HG02840 (cell line): ENCODE measurements around the gene CHCHD6.

ENCODE experiments used
- ATAC-seq: cut with Tn5 transposase; IDR thresholded peaks from one replicate; pipeline ENCODE4 v1.9.1; 2021; ENCODE audit warnings: mild to moderate bottlenecking, moderate library complexity, moderate number of reproducible peaks; ENCODE audit not compliant: unreplicated experiment, low FRiP score

The CHCHD6 gene

GRCh38 chr3:126954141-126954842, 250.3 kb downstream of the CHCHD6 start:
- peak; percentile 47 for ATAC-seq

DNA sequence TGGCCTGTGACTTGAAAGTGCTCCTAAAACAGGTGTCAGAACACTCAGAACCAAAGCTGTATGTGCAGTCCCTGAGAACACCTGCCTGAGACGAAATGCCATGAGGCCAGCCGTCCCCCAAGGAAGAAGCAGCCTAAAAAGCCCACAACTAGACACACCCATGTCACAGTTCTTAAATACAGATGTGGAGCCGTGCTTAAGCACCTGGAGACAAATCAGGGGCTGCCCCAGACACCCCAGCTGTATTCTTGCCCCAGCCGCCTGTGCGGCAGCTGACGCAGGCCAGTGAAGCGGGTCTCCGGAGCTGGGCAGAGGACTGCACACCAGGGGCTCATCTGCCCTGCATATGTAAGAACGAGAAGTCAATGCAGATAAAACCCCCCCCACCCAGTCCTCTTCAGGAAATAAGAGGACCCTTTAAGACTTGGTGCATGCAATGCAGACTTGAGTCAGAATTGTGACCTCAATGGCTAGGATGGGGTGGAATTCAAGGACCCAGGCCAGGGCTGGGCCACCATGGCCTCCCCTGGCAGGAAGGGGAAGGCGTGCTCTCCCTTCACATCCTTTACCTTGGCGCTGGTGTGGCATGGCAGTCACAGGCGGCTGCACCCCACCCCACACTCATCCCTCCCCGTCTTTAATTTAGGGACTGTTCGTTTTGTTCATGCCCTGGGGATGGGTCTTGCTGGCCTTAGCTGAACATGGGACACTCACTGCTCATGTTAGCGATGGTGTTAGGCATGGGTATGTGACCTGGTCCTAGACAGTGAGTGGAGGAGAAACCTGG, 251.2 kb downstream of the CHCHD6 start:
- ATAC-seq = peak; percentile 74

DNA sequence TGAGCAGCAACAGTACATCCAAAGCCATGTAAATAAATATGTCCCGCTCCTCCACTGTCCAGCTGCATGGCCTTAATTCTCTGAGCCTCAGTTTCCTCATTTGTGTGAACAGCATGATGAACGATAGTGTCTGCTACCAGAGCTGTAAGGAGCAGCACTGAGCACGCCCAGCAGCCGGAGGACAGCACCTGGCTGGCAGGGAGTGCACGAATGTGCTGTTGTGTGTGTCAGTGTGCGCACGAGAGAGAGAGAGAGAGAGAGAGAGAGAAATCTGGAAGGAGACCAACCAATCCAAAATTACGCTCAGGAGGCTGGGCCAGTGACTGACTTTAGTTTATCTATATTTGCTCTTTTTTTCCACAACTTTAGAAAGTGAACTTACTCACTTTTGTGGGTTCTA, 252.3 kb downstream of the CHCHD6 start:
- no peak for ATAC-seq

DNA sequence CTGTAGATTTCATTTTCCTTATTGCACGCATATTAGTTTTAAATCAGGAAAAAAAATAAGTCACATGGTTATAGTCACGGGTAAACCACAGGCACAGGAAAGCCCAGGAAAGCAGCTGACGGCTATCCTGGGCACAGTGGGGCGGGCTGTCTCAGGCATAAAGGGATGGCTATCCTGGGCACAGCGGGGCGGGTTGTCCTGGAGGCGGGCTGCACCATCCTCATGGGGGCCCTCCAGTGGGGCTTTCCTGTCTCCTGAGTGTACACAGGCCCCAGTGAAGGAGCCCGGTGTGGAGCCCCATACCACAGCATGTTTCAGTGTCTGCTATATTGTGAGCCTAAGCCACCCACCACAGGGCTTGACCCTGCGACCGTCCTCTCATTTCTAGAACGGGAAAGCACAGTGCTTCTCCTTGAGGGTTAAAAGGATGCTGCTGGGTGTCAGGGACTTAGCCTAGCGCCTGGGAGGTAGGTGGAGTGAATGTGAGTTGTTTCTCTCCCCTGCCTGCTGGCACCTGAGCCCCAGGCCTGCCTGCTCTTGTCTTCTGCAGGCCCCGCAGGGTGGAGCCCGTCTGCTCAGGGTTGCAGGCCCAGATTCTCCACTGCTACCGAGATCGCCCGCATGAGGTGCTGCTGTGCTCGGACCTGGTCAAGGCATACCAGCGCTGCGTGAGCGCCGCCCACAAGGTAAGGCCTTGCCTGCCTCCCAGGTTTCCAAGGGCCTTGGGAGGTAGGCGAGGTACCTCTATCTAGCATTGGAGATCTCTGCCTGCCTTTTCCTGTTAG, 253.0 kb downstream of the CHCHD6 start:
- no peak for ATAC-seq

DNA sequence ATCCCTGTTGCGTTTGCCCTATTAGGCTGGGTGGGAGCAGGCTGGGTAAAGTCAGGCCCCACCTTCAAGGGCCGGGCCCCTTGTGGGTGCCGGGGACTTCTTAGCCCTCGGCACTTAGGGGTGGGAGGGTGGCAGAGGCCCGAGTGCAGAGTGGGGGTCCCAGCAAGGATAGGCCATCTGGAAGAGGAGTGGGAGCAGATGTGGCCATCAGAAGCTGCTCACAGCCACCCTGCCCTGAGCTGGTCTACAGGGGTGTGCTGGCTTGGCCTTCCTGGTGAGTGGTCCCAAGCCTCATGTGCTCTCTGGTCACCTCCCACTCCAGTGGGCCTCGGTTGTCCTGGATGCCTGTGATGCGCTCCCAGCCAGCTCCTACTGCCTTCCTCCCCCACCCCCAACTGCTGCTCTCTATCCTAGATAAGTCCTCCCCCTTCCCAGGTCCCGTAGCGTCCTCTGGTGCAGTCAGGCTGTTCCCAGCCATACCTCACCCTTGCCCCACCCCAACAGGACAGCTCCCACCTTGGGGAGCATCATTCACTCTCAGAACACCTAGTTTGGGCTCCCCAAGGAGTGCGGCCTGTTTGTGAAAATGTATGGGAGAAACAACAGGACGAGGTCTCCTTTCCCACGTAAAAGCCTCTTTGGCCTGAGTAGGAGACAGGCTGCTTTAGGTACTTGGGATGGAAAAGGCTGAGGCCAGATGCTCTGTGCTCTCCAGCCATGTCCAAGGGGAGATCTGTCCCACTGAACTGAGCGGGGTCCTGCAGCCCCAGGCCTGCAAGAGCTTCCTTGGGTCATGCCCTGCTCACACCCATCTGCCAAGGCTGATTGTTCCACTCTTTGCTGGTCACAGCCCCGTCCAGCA, 254.0 kb downstream of the CHCHD6 start:
- no peak for ATAC-seq

DNA sequence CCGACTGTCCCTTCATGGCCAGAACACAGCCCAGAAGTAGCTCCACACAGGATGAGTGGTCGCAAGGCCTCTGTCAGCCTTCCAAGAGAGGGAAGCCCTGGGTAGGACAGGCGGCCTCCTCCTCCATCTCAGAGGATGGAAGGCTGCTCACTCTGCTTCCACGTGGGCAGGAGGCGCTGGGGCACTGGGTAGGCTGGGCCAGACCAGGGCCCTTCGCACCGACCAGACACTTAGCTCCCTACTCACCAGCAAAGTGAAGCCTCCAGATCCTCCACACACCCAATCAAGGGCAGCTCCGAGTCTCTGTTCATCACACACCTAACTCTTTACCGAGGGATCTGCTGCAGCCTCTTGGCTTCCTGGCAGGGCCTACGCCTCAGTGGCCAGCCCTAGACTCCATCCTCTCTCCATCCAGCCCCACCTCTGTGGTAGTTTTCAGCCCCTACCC, 254.6 kb downstream of the CHCHD6 start:
- ATAC-seq = no peak

DNA sequence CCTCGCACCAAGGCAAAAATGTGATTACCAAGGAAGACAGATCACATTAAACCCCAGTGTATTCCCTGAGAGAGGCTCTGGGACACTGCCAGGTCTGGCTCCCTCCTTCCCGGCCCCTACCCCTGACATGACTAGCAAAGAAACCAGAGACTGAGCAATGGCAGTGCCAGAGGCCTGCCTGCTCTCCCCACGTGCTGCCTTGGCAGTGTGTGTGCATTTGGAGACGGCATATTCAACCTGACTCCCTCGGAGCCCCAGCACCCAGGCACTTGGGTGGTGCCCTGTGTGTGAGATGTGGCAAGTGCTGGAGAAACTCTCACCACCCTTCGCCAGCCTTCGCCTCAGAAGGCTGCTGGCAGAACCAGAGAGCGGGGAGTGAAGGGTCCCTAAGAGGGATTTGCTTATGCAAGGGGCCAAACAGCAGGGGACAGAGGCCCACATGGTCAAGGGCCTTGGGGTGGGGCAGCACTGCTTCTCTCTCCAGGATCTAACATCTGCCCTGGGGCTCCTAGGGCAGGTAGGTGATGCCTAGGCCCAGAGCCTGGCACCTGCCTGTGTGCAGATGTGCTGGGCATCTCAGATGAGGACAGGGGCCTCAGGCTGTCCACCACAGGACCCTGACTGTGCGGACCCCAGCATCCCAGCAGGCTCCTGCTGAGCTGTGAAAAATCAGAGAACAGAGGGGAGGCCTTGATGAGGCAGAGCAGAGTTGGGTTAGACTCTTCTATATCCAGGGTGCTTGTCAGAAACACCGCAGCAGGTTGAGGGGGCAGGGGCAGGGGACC, 255.3 kb downstream of the CHCHD6 start:
- no peak for ATAC-seq

GRCh38 chr3:126959921-126960603, 256.0 kb downstream of the CHCHD6 start:
- no peak for ATAC-seq

GRCh38 chr3:126960604-126960995, 256.6 kb downstream of the CHCHD6 start:
- ATAC-seq = no peak

DNA sequence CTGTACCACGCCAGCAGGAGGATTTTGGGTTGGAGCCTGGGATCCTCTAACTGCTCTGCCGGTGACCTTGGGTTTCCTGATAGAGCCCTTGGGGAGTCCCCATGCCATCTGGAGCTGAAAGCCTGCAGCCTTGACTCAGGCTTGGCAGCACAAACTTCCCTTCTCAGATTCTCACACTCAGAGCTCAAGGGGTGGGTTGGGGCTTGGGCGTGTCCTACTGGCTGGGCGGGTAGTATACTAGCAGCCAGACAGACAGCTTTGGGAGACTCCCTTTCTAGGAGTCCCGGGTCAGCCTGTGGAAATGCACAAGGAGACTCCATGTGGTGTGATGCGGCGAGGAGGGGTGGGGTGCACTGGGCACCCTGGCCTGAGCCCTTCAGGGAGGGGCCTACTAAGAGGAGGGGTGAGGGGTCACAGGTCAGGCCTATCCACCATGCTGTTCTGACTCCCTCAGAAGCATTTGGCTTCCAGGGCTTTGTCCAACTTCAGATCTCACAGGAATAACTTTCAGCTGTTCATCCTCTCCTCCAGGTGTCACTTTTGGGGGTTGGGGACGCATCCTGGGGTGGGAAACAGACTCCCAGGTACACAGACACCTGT, 257.3 kb downstream of the CHCHD6 start:
- ATAC-seq = no peak

DNA sequence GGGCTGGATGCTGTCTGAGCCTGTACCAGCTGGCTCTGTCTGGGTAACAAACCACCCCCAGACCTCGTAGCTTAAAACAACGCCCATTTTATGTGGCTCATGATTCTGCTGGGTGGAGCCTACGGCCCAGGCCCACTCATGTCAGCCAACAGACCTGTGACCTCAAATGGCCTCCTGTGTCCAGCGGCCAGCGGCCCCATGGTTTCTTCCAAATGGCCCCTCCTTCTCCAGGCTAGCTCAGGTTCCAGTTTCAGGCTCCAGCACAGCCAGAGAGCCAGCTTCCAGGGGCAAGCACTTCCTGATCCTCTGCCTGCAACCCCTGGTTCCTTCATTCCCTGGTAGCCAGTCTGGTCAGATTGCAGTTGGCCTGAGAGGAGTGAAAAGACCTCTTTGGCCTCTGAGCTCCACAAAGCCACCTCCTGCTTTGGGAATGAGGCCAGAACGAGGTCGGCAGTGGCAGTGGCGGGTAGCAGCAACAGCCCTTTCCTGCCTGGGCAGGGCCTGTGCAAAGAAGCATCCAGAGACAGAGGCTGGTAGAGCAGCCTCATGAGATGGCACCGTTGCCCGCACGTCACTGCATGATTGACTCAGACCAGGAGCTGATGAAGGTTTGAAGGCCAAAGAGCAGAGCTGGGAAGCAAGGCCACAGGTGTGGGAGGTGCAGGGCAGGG, 257.9 kb downstream of the CHCHD6 start:
- no peak for ATAC-seq

DNA sequence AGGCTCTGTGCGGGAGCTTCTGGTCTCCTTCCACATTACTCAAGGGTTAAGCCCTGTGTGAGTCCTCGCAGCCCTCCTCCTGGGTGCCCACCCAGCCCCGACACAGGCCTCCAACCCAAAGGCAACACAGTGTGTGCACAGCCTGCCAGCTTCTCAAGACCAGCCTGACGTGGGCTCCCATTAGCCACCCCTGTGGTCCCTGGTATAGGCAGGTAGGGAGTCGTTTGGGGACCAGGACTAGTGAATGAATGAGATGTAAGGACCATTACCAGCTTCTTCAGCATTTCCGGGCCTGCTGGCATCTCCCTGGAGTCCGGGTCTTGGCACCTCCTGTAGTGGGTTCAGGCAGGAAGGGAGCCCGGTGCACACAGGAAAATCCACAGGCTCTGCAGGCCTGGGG, 258.7 kb downstream of the CHCHD6 start:
- ATAC-seq = no peak

- ATAC-seq = no peak
Measured at GRCh38 chr3:126963261-126964190, 259.5 kb downstream of the CHCHD6 start.

- no peak for ATAC-seq
Measured at GRCh38 chr3:126964261-126964660, 260.2 kb downstream of the CHCHD6 start.

- no peak for ATAC-seq
Measured at GRCh38 chr3:126964950-126965349, 260.9 kb downstream of the CHCHD6 start.

GRCh38 chr3:126965526-126966080, 261.6 kb downstream of the CHCHD6 start:
- no peak for ATAC-seq

DNA sequence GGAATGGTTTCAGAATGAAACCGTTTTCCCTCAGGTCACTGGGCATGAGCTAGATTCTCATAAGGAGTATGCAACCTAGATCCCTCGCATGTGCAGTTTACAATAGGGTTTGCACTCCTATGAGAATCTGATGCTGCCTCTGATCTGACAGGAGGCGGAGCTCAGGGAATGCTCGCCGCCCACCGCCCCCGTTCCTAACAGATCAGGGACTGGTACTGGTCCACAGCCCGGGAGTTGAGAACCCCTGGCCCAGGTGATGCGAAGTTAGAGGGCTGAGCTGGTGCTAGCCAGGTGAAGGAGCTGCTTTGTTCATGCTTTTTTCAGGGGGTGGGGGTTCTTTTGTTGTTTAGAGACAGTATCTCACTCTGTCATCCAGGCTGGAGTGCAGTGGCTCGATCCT, 263.3 kb downstream of the CHCHD6 start:
- ATAC-seq = no peak
